HG03520 (cell line): ENCODE data around the gene GFOD2.

ENCODE experiments used
- ATAC-seq: cut with Tn5 transposase; IDR thresholded peaks from one replicate; pipeline ENCODE4 v1.9.1; 2021; ENCODE audit warnings: mild to moderate bottlenecking, moderate library complexity; ENCODE audit not compliant: unreplicated experiment

The GFOD2 gene

DNA sequence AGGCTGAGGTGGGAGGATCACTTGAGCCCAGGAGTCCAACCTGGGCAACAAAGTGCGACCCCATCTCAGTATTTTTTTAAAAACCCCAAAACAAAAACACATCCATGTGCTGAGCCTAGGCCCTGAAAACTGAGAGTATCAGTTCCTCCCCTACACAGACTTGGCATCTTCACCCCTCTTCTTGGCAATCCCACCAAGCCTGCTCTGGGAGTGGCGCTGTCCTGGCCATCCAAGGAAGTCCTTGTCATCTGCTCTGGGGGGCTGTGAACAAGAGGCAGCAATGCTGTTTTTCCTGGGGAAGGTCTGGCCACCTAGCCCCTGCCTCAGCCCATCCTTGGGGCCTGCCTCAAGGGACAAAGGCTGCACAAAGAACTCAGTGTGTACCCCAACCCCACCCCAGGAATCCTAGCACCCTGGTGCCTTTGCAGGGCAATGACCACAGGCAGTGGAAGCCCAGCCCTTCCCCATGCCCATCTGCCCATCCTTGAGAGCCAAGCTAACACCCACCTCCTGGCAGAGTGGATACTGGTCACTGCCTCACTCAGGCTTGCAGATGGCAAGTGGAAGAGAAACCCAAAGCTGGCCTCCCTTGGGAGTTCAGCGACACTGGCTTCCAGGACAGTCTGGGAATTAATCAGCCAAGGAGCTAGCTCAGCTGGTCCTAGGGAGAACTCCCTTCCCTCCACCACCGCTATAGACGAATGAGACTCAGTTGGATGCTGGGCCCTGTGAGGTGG is 14.8 kb upstream of the GFOD2 start:
- ATAC-seq, result no peak

- no peak for ATAC-seq
These were observed 12.6 kb upstream of the GFOD2 start for GRCh38 chr16:67731753-67732095.

- ATAC-seq, result no peak
These were observed 12.1 kb upstream of the GFOD2 start for GRCh38 chr16:67731071-67731752.

DNA sequence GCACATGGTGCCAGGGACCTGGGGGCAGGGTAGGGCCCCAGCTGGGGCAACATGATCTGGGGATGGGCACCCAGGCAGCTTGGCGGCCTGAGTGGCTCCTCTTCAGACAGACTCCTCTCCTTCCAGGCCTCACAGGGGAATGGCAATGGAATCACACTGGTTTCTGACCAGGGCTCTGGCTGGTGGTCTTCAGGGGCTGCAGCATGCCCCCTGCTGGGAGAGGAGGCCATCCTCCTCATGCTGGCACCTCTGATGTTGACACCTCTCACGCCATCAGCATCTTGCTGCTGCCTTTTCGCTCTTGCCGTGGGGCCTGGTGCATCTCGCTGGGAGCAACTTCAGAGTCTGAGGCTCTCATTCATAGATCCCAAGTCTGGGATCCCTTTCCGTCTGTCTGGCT is 11.2 kb upstream of the GFOD2 start:
- ATAC-seq, result no peak

GRCh38 chr16:67729636-67730248 is 10.6 kb upstream of the GFOD2 start:
- ATAC-seq, result no peak

DNA sequence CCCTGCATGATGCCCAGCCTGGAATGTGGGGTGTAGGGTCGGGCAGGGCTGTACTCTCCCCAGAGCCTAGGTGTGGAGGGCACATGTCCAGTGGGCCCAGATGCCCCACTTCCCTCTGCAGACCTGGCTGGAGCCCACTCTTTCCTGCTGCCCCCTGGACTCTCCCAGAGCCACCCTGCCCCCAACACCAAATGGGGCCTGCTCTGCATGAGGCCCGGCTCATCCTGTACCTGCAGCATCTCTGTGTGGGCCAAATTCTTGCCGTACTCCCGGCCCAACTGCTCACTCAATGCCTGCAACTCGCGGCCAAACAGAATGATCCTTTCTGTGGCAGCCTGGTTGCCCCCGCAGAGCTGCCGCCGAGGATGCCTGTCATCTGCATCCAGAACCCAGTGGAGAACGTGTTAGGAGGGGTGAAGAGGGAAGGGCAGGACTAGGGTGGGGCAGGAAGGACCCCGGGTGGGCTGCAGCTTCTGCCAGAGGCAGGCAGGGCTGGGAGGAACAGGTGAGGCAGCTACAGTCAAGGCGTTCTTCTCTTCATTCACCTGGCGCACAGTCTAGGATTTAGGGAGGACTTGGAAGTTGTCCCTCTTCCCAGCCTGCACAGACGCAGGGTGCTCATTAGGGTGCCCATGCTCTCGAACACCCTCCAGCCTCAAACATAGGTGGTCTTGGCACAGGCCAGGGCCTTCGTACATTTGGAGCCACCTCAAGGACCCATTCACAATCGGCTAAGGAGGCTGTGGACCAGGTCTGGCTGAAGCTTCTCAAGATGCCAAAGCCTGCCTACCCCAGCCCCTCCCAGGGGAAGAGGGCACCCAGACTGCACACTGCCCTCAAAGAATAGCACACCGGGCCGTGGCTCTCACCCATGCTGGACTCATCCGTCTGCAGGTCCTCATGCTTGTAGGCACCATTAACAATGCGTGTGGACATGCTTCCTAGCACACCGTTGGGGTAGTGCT is 8.7 kb upstream of the GFOD2 start:
- no peak for ATAC-seq

DNA sequence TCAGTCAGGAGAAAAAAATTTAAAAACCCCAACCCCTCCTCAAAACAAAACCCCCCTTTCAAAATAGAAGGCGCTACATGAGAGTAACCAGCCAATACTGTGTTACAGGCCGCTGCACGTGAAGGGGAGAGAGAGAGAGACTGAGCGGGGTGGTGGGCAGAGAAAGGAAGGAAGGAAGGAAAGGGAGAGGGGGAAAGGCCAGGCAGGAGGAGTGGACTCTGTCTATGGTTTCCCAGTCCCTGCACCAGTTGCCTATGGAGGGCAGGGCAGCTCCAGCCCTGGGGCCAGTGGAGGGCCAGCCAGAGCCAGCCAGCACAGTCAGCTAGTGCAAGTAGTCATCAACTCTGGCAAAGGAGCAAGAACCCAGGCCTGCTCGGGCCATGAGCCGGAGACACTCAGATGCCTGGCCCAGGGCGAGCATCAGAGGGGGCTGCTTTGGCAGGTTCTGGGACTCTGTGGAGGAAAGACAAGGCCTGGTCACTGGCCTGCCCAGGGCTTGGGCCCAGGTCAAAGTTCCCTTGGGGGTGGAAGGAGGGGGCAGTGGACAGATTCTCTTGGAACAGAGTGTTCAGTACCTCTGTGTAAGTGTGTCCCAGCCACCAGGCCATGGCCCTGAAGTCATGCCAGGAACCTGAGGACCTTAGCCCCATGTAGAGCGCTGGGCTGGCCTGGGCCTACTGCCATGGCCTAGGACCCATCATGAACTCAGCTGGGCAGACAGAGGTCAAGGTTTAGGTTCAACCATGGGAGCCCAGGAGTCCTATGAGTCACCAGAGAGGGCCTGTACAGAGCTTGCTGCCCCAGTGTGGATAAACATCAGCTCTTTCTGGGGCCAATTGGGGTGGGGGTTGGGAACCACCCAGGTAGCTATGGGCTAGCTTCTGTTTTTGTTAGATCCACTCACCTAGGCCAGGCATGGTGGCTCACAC is 7.3 kb upstream of the GFOD2 start:
- no peak for ATAC-seq

- no peak for ATAC-seq
These were observed 4.8 kb upstream of the GFOD2 start for GRCh38 chr16:67723911-67724305.

- ATAC-seq, result no peak
These were observed 4.2 kb upstream of the GFOD2 start for GRCh38 chr16:67723151-67723910.

GRCh38 chr16:67720236-67720635 is 1.1 kb upstream of the GFOD2 start:
- ATAC-seq, result no peak

GRCh38 chr16:67719778-67720144 is 645 bp upstream of the GFOD2 start:
- ATAC-seq, result no peak

DNA sequence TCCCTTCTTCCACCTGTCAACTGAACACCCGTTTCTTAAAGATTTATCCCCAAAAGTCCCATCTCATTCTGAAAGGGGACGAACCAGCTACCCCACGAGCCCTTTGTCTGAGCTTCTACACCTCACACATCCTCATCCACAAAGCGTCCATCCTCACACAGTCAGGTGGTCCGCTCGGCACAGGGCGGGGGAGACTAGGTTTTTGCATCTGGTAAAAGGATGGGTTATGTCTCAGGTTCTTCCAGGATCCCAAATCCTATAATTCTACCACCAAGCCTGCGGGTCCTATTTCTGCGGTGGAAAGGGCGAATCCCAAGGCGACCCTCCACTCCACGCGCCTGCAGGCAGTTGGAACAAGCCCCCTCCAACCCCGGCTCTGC is 458 bp downstream of the GFOD2 start:
- no peak for ATAC-seq

GRCh38 chr16:67716097-67716496 is 3.0 kb downstream of the GFOD2 start:
- ATAC-seq, result no peak

GRCh38 chr16:67714522-67714921 is 4.6 kb downstream of the GFOD2 start:
- ATAC-seq, result no peak

GRCh38 chr16:67713647-67714273 is 5.4 kb downstream of the GFOD2 start:
- ATAC-seq, result no peak

- ATAC-seq, result no peak
These were observed 8.5 kb downstream of the GFOD2 start for GRCh38 chr16:67710607-67711006.

DNA sequence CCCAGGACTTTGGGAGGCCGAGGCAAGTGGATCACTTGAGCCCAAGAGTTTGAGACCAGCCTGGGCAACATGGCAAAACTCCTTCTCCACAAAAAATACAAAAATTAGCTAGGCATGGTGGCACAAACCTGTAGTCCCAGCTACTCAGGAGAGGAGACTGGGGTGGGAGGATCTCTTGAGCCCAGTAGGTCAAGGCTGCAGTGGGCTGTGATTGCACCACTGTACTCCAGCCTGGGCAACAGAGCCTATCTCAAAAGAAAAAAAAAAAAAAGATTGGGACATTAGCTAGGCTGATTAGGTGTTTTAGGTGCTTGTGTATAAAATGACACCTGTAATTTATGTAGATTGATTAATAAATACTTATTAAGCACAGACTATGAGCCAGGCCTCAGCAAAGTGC is 10.1 kb downstream of the GFOD2 start:
- ATAC-seq, result no peak

GRCh38 chr16:67708368-67708771 is 10.7 kb downstream of the GFOD2 start:
- no peak for ATAC-seq

GRCh38 chr16:67707790-67708189 is 11.3 kb downstream of the GFOD2 start:
- no peak for ATAC-seq
